GM19468 (cell line): ENCODE measurements around the gene DNAJC21.
"Not testable (repeated sequence)": the region's sequence is repeated elsewhere in the genome, so short reads cannot be mapped to it uniquely, and the experiment has no call there.

Experiments used
- ATAC-seq: cut with Tn5 transposase; IDR thresholded peaks from one replicate; pipeline ENCODE4 v1.9.1; 2021; ENCODE audit warnings: mild to moderate bottlenecking, moderate library complexity, moderate number of reproducible peaks; ENCODE audit not compliant: unreplicated experiment; ENCODE audit errors: extremely low read depth

Gene DNAJC21

DNA sequence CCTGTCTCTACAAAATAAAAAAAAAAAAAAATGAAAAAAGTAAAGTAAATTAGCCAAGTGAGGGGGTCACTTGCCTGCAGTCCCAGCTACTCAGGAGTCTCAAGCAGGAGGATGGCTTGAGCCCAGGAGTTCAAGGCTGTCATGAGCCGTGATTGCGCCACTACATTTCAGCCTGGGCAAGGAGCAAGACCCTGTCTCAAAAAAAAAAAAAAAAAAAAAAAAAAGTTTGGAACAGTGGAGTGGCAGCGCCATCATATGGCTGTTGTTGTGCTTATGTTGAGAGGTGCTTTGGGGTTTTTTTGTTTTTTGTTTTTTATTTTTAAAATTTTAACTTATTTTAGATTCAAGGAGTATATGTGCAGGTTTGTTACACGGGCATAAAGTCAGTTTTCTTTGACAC is 10.3 kb upstream of the DNAJC21 start:
- ATAC-seq = no peak

DNA sequence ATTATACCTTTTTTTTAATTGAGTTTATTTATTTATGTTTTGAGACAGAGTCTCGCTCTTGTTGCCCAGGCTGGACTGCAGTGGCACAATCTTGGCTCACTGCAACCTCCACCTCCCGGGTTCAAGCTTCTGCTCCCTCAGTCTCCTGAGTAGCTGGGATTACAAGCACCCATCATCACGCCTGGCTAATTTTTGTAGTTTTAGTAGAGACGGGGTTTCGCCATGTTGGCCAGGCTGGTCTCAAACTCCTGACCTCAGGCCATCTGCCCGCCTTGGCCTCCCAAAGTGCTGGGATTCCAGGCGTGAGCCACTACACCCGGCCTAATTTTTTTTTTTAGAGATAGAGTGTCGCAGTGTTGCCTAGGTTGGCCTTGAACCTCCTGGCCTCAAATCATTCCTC is 6.1 kb upstream of the DNAJC21 start:
- ATAC-seq = not testable (repeated sequence)

DNA sequence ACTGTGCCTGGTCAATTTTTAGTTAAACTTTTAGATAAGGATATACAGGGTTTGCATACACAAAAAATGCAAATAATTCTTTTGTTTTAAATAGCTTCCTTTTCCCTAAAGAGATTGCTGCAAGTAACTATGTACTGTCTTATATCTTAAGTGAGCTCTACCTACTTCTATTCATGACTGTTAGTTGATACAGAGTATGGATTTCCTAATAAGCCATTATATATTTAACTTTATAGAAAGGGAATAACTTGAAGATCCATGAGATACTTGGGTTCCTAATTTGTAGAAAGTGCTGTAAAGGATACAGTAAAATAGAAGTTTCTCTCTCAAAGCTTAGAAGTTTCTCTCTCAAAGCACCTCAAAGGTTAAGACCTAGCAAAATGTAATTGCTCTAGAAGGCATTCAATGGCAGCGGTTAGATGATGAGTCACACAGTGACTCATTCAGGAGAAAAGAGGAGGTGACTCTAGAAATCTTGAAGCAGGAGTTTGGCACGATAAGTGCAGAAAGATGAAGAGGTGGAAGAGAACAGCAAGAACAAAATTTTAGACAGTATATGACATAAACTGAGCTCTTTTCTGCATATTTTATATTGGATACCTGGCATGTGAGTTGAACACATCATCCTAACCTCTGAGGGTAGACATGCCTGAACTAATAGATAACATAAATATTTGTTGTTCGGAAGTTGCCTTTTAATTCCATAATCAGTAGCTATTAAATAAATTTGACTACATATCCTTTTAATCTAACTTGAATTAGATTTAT is 5.5 kb upstream of the DNAJC21 start:
- no peak for ATAC-seq

DNA sequence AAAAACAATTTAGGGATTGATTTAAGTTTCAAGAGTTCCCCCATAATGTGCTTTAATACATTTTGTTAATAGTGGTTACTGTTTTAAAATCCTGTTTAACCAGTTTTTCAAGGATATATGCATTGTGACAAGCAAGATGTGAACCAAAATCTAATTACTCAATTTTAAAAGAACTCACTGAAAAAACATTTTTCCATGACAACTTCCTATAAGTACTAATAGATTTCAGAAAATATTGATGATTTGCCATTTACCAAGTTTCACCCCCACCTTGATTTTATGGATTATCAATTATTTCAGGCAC is 4.9 kb upstream of the DNAJC21 start:
- ATAC-seq = no peak

DNA sequence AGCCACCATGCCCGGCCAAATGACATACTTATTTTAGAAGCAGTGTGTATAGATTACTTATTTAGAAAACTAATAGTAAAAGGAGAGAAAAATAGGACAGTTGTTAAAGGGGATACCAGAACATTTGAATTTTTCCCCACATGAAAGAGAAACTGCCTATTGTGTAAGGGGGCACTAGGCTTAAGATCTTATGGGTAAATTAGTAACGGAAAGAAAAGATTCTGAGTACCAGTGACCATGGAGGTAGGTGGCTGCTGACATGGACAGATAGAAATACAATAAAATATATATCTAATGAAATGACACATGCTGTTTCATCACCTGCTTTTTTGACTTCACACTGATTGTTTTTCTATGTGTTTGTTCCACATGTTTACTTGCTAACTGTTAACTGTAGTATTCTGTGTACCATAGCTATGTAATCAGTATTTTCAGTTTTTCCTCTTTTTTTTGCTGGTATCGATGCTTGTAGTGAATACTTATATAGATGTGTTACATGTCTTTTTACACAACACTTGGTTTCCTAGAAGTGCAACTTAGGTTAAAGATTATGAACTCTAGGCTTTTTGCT is 3.0 kb upstream of the DNAJC21 start:
- no peak for ATAC-seq

DNA sequence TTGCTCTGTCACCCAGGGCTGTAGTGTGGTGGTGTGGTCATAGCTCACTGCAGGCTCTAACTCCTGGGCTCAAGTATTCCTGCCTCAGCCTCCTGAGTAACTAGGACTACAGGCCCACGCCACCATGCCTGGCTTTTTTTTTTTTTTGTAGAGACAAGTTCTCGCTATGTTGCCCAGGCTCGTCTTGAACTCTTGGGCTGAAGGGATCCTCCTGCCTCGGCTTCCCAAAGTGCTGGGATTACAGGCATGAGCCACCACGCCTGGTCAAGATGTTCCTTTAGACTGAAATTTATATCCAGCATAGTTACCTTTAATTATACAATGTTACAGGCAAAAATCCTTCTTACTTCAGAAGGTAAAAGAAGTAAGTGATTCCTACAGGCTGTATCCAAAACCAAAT is 1.6 kb upstream of the DNAJC21 start:
- ATAC-seq = no peak

DNA sequence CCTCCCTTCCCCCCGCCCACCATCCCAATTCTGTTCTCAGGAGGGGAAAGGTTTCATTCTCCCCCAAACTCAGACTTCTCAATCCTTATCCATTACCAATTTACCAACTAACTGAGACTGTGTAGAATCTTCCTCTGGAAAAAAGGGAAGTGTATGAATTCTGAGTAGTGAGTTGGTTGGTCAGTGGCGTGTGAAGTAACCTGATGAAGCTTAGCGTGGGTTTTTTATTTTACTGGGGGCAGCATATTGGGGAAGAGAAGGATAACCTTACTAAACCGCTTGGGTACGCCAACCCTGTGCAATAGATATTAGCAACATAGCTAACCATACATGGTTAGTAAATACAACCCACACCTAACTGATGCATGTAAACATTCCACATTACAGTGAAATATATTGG is 1.1 kb upstream of the DNAJC21 start:
- no peak for ATAC-seq

DNA sequence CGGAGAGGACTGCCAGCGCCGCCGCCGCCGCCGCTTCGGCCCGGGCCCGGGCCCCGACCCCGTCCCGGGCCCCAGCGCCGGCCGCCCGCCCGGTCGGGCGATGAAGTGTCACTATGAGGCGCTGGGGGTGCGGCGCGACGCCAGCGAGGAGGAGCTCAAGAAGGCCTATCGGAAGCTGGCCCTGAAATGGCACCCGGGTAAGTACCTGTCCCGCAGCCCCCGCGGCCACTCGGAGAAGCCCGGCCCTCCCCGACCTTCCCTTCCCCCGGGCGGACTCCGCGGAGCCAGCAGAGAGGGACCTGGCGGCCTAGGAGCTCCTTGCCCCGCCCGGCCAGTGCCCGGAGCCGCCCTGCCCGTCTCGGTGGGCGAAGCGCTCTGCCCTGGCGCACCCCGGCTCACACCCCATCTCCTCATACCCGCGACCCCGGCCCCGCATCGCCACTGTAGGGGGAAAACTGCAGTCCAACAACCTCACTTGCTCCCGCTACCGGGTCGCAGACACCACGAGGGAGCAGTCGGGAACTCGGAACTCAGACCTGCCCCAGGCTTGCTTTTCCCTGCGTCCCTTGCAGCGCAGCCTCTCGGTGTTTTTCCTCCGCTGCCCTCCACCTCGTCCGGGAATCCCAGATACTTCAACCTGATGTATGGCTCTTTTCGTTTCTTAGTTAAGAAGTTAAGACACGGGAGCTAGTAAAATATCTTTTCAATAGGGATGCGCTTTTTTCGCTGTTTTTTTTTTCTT is 532 bp downstream of the DNAJC21 start:
- ATAC-seq = peak; percentile 83

DNA sequence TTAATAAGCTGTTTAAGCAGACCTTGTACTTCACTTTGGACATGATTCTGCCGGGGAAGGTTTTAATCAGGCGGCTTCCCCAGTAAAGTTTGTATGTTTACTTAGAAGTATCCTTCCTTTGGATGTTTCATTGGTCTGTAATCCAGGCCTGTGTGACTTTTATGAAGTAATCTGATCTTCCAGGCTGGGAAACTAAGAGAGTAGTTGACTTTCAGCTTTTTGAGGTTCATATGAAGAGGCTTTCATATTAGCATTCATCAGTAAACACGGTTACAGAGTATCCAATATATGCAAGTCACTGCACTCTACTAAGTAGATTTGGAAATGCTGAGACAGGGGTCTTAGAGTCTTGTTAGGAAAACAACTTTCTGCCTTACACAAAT is 1.1 kb downstream of the DNAJC21 start:
- no peak for ATAC-seq

DNA sequence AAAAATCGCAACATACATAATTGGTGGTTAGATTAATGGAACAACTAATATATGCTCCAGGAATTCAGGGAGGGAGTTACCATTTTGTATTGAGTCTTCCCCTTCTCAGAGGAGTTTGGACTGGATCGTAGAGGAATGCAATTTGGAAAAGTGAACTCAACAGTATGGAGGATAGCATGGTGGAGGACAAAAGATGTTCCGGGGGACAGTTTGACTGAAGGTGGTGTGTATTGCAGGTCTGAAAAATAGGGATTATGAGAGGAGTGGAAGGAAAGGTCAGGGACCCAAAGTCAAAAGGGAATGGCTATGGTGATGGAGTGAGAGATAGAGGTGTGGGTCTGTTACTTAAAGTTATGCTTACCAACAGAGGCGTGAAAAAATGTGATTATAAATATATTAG is 1.5 kb downstream of the DNAJC21 start:
- ATAC-seq = no peak

DNA sequence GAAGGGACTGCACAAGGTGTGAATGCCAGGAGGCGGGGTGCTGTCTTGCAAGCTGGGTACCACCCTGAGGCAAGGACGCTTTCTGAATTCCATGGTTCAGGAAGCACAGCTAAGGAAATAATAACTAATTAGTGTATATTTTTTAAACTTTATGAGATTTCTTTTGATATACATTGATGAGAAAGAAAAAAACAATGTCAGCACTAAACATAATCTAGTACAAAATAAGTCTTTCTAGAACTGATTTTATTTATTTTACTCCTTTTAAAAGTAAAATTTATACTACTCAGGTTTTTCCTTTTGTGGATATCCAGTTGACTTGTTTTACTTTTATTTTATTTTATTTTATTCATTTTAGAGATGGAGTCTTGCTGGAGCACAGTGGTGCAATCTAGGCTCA is 3.6 kb downstream of the DNAJC21 start:
- ATAC-seq = no peak

DNA sequence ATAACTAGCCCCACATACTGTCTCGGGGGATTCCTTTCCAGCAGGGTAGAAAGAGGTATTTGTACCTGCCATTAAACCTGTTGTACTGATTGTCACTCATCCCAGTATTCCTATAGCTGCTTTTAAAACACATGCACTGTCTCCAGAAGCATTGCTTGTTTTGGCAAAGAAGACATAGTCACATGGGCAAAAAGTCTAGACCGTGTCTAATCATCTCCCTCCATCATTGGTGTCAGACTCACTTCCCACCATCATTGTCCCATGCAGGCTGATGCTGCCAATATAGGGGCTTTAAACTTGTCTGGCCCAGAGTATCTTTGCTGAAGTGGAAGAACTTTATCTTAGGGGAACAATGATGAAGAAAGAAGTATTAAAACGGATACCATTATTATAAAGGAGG is 12.6 kb downstream of the DNAJC21 start:
- no peak for ATAC-seq

DNA sequence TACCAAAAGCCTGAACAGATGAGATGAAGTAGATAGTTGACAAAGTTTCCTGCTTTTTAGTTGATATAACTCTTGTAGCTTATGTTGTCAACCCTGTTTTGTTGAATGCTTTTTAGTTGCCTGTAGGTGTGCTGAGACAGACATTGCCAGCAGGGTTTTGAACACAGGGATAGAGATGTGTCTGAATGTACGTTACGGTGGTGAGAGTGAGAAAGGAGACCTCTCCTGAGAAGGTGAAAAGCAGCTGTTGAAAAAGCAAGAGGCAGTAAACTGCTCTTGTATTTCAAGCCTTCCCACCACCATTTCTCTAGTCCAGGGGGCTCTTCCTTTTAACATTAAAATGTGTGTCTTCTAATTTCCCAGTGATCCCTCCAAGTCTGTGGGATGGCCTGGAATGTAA is 14.7 kb downstream of the DNAJC21 start:
- ATAC-seq = no peak

DNA sequence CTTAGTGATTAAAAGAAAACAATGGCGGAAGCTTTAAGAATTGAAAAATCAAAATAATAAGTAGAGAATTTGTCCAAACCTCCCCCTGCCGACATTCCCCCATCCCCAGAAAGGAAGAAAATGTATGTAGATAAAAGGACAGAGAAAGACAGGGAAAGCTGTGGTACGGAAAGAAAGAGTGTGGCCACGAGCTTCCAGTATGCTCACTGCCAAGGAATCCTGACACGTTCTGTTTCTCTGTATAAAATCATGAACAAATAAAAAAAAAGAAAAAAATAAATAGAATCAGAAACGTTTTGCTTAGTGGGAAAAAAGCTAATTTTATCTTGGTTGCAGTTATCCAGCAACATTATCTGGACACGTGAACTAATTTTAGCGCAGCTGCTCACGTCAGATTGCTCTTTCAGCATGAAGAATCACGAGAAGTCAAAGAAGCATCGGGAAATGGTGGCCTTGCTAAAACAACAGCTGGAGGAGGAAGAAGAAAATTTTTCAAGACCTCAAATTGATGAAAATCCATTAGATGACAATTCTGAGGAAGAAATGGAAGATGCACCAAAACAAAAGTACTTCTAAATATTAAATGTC is 15.2 kb downstream of the DNAJC21 start:
- no peak for ATAC-seq

DNA sequence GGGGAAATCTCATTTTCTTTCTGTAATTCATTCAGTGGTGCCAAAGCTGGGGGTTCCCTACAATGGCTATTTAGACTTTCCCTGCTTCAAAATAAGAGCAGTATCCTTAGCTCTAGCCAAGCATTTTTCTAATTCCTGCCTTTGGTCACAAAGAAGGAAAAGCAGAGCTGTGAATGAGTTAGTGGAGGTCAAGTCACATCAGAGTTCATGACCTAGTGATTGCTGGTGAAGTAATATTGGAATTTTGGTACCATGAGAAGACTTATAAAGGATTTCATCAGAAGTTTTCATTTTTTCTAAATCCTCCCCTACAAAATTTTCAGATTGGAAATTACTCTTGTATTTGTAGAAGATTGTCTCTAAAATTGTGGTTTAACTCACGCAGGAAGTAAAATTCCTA is 28.0 kb downstream of the DNAJC21 start:
- ATAC-seq = no peak

DNA sequence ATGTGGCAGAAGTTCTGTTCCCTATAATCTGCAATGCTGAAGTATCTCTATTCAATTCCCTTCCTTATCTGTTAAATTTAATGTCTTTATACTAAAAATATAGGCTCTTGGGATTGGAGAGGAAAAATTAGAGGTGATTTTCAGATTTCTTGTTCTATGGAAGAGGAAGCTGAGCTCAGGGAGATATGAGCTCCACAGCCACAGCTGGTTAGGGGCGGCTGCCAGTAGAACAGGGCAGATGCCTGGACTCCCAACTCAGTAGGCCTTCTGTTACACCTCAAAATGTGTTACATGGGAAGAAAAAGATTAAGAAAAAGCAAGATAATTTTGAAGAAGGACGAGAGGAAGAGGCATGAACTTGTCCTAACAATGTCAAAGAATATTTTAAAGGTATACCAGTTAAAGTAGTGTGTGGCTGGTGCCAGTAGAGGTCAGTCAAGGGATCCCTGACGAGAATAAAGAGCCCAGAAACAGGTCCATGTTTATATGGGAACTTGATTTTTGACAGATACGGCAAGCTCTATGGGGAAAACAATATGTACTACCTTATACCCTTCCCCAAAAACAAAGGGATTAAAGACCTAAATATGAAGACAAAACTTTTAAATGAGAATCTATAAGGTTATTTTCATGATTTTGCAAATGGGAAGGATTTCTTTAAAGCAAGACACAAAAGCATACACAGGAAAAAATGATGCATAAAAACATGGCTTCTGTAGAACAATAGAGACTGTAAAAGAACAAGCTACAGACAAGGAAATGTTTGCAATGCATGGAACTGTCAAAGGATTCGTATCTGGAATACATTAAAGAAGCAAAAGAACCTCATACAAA is 28.7 kb downstream of the DNAJC21 start:
- ATAC-seq = no peak

DNA sequence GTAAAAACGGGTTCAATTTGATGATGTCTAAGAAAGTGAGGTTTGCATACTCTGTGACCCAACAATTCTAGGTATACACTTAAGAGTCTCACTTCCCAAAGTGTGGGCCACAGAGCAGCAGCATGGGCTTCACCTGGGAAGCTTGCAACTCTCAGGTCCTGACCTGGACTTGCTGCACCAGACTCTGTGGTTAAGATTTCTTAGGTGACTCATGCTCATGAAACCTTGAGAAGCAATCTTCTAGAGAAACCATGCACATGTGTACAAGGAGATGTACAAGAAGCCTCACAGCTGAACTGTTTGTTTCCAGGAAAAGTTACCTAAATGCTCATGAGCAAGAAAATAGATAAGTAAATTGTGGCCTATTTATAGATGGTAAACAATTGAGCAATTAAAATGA is 30.0 kb downstream of the DNAJC21 start:
- peak; percentile 79 for ATAC-seq

DNA sequence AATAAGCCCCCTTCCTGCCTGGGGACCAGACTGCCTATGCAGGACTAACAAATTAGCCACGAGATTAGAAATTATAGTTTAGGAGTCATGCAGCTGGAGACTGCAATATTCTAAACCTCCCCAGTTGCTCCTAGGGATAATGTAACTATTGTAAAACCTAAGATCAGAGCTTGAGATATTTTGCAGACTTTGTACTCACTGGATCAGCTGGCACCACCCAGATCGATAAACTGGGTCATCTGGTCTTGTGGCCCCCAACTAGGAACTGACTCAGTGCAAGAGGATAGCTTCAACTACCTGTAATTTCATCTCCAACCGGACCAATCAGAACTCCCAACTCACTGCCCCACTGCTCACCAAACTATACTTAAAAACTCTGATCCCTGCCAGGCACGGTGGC is 38.2 kb downstream of the DNAJC21 start:
- no peak for ATAC-seq

DNA sequence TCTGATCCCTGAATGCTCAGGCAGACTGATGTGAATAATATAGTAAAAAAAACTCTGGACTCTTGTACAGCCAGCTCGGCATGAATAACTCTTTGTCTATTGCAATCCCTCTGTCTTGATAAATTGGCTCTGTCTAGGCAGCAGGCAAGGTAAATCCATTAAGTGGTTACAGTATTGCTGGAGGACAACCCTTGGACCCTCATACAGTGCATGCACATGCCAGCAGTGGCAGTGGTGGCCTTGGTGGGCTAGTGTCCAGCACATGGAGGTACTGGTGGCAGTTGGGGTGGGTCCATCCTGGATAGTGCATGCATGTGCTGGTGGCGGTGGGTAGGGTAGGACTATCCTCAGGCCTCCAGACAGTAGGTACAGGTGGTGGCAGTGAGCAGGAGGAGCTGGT is 38.9 kb downstream of the DNAJC21 start:
- no peak for ATAC-seq

DNA sequence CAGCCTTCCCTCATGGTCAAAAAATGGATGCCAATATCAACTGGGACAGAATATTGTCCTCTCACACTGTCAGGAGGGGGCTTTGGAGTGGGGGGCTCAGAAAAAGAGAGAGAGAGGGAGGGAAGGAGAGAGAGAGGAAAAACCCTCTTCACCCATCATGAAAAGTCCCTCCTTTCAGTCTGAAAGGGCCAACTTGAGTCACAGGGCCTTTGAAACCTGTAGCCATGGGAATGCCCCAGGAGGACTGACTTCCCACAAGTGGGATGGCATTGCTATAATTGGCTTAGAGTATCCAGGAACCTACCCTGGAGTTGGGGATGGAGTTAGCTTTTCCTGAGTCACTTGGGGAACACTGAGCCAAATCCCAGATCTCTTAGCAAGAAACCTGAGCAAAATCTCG is 41.2 kb downstream of the DNAJC21 start:
- ATAC-seq = no peak

DNA sequence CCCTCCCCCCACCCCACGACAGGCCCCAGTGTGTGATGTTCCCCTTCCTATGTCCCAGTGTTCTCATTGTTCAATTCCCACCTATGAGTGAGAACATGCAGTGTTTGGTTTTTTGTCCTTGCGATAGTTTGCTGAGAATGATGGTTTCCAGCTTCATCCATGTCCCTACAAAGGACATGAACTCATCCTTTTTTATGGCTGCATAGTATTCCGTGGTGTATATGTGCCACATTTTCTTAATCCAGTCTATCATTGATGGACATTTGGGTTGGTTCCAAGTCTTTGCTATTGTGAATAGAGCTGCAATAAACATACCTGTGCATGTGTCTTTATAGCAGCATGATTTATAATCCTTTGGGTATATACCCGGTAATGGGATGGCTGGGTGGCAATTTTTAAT is 42.3 kb downstream of the DNAJC21 start:
- not testable (repeated sequence) for ATAC-seq
